Brain microvascular endothelial cell (primary cell): ENCODE data around the gene RAB3GAP1.

ENCODE experiments used
- DNase-seq: peaks from one replicate; pipeline ENCODE4 v3.0.0-alpha.2; 2020
- H3K27ac ChIP-seq: fragments of 250-450 bp; sonication (Bioruptor Pico); 2 replicates; pipeline ENCODE4 v1.5.1; 2020; ENCODE audit warnings: mild to moderate bottlenecking, moderate library complexity
- H3K27me3 ChIP-seq: fragments of 250-450 bp; sonication (Bioruptor Pico); replicated peaks from 2 replicates; pipeline ENCODE4 v1.5.1; 2020; ENCODE audit warnings: mild to moderate bottlenecking
- H3K36me3 ChIP-seq: fragments of 250-450 bp; sonication (Bioruptor Pico); replicated peaks from 2 replicates; pipeline ENCODE4 v1.5.1; 2020; ENCODE audit warnings: mild to moderate bottlenecking
- H3K4me3 ChIP-seq: 2 replicates; pipeline ENCODE4 v1.5.1; 2011; ENCODE audit warnings: low read depth, mild to moderate bottlenecking, control low read depth, low read length, moderate library complexity
- in situ Hi-C: cut with HindIII; loops from 2 replicates; pipeline ENCODE4 v1.10.0; 2017; ENCODE audit warnings: low sequenced_read_pairs, low pct_ligation_motif_present
- TF ChIP-seq, protein P1 (sequence below): IDR thresholded peaks from 2 replicates; pipeline ENCODE4 v1.5.1; 2011; ENCODE audit warnings: low read depth, mild to moderate bottlenecking, moderate library complexity, low read length, control low read depth, inconsistent platforms; ENCODE audit errors: missing control alignments

RAB3GAP1 gene

DNA sequence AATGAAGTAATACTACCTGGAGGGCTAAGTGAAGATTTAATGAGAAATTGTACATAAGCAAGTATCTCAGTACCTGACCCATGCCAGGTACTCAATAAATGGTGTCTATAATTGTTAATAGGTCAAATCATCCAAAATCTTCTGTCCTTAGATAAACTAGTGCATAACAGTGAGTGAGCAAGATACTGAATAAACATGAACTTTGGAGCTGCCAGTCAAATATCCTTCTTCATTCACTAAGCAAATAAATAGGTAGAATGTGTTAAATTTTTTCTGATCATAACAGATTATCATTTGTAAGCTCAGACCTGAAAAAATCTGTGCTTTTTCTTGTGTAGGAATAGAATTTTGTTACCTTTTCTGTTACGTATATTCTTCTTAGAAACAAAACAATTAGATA, 39.6 kb downstream of the RAB3GAP1 start:
- Histone ChIP-seq H3K36me3 (peaks cover 9% of the 10 kb centered on the region), H3K4me3 (no peak overlapping the region), H3K27ac (no peak overlapping the region), H3K27me3 (no peaks in the 10 kb centered on the region)
- no peak for DNase-seq
- in situ Hi-C loops, result no loop called here
- TF ChIP-seq, protein P1, sequence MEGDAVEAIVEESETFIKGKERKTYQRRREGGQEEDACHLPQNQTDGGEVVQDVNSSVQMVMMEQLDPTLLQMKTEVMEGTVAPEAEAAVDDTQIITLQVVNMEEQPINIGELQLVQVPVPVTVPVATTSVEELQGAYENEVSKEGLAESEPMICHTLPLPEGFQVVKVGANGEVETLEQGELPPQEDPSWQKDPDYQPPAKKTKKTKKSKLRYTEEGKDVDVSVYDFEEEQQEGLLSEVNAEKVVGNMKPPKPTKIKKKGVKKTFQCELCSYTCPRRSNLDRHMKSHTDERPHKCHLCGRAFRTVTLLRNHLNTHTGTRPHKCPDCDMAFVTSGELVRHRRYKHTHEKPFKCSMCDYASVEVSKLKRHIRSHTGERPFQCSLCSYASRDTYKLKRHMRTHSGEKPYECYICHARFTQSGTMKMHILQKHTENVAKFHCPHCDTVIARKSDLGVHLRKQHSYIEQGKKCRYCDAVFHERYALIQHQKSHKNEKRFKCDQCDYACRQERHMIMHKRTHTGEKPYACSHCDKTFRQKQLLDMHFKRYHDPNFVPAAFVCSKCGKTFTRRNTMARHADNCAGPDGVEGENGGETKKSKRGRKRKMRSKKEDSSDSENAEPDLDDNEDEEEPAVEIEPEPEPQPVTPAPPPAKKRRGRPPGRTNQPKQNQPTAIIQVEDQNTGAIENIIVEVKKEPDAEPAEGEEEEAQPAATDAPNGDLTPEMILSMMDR, result no peak

DNA sequence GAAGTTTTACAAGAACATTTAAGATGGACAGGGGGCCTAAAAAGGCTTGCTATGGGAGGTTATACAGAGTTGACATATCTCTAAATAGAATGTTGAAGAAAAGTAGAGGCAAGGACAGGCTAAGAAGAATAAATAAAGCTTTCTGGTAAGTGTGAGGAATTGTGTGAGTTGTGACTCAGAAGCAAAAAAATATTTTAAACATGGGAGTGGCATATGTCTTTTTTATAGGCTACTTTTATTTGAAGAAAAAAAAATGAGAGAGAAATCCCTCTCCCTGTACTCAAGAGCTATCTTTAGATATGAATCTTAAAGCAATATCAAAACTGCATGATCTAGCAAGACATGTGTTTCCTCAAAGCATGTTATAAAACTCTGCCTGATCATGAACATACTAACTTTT, 41.1 kb downstream of the RAB3GAP1 start:
- Histone ChIP-seq H3K27me3 (no peaks in the 10 kb centered on the region), H3K27ac (no peak overlapping the region), H3K4me3 (no peak overlapping the region), H3K36me3 (peaks cover 9% of the 10 kb centered on the region)
- in situ Hi-C loops, result no loop called here
- no peak for DNase-seq
- TF ChIP-seq, protein P1, result no peak

DNA sequence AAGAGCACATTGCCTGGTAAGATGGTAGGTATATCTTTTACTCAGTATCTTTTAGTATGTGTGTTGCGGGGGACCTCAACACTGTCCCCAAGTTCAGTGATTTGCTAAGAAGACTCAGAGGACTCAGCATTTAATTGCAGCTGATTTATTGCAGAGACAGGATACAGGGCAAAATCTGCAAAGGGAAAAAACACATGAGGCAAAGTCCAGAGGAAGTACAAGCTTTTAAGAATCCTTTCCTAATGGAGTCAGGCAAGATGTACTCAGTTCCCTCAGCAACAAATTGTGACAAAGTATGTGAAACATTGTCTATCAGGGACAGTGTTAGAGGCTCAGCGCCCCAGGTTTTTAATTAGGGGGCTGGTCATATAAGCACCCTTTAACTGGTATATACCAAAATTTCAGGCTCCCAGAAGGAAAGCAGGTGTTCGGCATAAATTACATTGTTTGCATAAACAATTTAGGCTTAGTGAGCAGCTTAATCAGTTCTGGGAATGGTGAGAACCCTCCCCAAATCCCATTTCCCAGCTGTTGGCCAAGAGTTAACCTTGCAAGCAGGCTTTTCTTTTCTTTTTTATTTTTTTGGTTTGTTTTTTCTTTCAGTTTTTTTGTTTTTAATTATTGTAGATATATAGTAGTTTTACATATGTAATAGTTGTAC, 41.7 kb downstream of the RAB3GAP1 start:
- no peak overlapping the region for H3K27ac ChIP-seq
- TF ChIP-seq, protein P1, result no peak
- H3K4me3 ChIP-seq, result no peak overlapping the region
- H3K36me3 ChIP-seq, result peaks cover 9% of the 10 kb centered on the region
- in situ Hi-C loops, result no loop called here
- DNase-seq, result no peak
- no peaks in the 10 kb centered on the region for H3K27me3 ChIP-seq

DNA sequence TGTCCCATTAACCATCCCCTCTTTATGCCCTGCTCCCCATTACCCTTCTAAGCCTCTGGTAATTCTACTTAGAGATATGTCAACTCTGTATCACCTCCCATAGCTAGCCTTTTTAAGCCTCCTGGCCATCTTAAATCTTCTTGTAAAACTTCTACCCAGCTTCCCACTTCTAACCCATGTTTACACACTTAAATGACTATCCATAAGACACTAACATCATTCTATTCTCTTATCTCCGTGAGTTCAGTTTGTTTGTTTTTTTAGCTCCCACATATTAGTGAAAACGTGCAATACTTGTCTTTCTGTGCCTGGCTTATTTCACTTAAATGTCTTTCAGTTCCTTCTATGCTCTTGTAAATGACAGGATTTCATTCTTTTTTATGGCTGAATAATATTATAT, 42.4 kb downstream of the RAB3GAP1 start:
- H3K4me3 ChIP-seq, result no peak overlapping the region
- TF ChIP-seq, protein P1, result no peak
- DNase-seq, result no peak
- in situ Hi-C loops, result no loop called here
- no peaks in the 10 kb centered on the region for H3K27me3 ChIP-seq
- peaks cover 9% of the 10 kb centered on the region for H3K36me3 ChIP-seq
- no peak overlapping the region for H3K27ac ChIP-seq

DNA sequence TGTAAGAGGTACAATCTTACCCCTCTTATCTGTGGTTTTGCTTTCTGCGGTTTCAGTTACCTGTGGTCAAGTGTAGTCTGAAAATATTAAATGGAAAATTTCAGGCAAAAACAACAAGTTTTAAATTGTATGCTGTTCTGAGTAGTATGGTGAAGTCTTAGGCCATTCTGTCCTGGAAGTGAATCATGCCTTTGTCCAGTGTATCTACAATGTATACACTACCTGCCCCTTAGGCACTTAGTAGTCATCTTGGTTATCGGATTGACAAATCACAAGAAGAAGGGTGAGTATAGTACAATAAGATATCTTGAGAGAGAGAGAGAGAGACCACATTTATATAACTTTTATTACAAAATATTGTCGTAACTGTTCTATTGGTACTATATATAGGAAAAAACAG, 43.5 kb downstream of the RAB3GAP1 start:
- in situ Hi-C loops, result no loop called here
- Histone ChIP-seq H3K27ac (no peak overlapping the region), H3K36me3 (peaks cover 9% of the 10 kb centered on the region), H3K27me3 (no peaks in the 10 kb centered on the region), H3K4me3 (no peak overlapping the region)
- no peak for DNase-seq
- TF ChIP-seq, protein P1, result no peak
